GM18868 (cell line): ENCODE data around the gene DMAC1.

ENCODE experiments used
- ATAC-seq: cut with Tn5 transposase; IDR thresholded peaks from one replicate; pipeline ENCODE4 v1.9.1; 2021; ENCODE audit warnings: mild to moderate bottlenecking, moderate library complexity; ENCODE audit not compliant: unreplicated experiment

DMAC1 gene, protein sequence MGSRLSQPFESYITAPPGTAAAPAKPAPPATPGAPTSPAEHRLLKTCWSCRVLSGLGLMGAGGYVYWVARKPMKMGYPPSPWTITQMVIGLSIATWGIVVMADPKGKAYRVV

GRCh38 chr9:7799234-7799943, at the start of gene DMAC1:
Gene DMAC1 (minus strand): TSS chr9:7799778. CDS start chr9:7799734, 44 bp downstream.
- peak; percentile 90 for ATAC-seq

GRCh38 chr9:7849362-7849761, 49.8 kb upstream of the DMAC1 start:
- no peak for ATAC-seq

GRCh38 chr9:7848498-7848897, 48.9 kb upstream of the DMAC1 start:
- no peak for ATAC-seq

DNA sequence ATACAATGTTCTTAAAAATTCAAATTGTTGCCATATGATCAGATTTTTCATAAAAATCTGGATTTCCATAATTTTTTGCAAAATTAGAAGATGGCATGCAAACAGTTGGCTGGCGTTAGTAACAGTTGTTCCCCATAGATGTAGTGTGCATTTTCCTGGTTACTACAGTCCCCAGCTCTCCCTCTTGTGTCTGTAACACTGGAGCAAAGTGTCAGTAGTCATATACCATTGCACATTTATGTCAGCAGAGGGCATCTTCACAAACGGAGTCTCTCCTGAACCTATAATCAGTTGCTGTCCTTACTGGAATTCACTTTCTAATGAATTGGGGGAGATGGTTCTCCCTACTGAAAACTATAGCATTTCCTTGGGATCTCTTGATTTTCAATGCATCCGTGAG, 44.7 kb upstream of the DMAC1 start:
- peak; percentile 70 for ATAC-seq

GRCh38 chr9:7841831-7842230, 42.3 kb upstream of the DMAC1 start:
- ATAC-seq, result no peak

DNA sequence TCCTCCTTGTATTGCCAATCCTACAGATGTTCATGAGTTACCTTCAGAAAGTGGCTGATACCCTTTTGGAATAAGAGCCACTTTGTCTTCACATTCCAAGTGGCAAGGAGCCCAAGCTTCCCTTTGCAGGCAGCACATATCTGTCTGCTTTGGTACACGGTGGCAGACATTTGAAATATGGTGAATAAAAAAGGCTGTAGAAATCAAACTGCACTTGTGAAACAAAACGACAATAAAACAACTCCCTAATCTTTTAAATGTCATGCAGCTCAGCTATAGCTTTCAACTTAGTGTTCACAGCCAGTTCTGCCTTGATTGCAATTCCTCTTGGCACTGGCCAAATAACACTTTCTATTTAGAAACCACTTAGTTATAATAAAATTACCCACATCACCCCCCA, 35.0 kb upstream of the DMAC1 start:
- ATAC-seq, result no peak

DNA sequence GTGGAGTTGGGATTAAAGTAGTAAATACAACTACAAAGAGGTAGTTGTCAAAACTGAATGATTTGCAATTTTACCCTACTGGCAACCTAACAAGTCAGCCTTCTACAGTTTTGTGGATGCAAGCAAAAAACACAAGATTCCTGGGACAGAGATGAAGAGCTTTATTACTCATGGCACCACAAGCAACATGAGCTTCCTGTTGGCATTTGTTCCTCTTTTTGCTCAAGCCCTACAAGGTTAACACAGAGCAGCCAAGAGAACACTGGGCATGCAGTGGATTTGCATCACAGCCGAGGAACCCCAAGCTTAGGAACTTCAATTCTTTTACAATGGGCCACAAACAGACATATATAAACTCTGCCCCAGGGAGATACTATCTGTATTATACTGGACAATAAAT, 28.8 kb upstream of the DMAC1 start:
- ATAC-seq, result no peak

- ATAC-seq, result no peak
These were observed 28.2 kb upstream of the DMAC1 start for GRCh38 chr9:7827792-7828191.

DNA sequence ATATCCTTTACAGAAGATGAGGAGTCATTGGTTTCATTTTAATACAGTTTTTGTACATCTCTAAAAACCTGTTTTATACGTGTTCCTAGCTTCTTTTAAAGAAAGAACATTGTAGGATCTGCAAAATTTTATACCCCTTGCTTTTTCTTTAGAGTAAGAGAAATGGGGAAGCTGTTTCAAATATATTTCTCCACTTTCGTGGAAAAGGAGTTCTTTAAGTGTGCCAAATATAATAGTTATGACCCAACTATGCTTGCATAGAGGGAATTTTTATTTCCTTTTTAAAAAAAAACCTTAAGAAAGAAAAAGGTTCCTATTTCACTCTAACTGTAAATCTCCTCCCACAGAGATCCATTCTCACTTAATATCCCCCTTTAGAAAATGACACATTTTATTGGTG, 27.5 kb upstream of the DMAC1 start:
- no peak for ATAC-seq

- ATAC-seq, result no peak
These were observed 24.1 kb upstream of the DMAC1 start for GRCh38 chr9:7823651-7824050.

DNA sequence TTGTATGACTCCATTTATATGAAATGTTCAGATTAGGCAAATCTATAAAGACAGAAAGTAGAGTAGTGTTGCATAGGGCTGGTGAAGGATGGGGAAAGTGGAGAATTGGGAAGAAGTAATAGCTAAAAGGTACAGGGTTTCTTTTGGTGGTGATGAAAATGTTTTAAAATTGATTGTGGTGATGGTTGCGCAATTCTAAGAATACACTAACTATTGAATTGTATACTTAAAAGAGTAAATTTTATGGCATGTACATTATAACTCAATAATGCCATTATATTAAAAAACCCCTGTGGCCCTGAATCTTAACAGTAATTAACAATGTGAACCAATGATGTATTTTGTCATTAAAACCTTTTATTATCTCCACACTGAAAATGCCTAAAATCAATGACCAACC, 20.4 kb upstream of the DMAC1 start:
- no peak for ATAC-seq

- no peak for ATAC-seq
These were observed 16.4 kb upstream of the DMAC1 start for GRCh38 chr9:7816021-7816420.

DNA sequence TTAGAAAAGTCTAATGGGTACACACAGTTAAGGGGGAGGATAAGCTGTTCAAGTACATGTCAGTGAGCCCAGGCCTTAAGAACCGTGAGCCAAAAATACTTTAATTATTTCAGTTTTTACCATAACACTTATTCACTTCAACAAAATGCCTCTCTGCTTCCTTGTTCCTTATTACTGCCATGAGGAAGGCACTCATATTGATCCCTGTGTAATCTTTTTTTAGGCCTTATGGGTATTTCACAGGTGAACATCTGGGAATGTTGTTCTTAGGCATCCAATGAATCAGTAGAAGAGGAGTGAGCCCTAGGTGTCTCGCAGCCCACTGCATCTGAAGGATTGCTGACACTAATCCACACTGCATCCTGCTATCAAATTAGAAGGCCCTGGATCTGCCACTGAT, 13.5 kb upstream of the DMAC1 start:
- no peak for ATAC-seq

DNA sequence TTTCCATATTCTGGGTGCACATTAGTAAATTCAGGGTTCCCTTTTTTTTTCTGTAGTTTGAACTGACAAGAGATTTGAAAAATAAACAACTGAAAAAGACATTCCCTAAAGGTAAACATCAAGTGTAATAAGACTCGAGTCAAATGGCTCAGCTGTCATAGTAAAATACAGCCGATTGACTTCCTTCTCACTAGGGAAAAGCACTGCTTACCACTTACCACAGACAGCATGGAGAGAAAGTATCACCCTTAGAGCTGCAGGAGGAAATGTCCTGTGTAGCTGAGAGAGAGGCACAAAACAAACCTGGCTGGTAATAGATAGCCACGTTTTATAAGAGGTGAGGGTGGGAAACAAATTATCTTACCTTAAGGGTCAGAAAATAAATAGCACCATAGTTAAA, 12.1 kb upstream of the DMAC1 start:
- no peak for ATAC-seq

GRCh38 chr9:7802666-7803065, 3.1 kb upstream of the DMAC1 start:
- ATAC-seq, result no peak

DNA sequence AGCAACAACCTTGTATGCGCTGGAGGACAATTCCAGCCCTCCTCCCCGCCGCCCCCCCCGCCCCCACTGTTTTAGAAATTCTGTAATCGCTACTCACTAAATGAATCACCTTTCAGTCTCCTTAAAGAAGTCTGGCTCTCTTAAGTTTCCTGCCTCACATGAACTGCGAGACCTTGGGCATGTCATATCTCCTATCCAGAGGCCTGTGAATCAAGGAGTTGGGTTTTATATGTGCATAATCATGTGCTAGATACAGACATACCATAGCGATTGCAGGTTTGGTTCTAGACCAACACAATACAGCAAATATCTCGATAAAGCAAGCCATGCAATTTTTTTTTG, 337 bp upstream of the DMAC1 start:
- ATAC-seq, result peak; percentile 17

- no peak for ATAC-seq
These were observed 5.4 kb downstream of the DMAC1 start for GRCh38 chr9:7794196-7794595.

DNA sequence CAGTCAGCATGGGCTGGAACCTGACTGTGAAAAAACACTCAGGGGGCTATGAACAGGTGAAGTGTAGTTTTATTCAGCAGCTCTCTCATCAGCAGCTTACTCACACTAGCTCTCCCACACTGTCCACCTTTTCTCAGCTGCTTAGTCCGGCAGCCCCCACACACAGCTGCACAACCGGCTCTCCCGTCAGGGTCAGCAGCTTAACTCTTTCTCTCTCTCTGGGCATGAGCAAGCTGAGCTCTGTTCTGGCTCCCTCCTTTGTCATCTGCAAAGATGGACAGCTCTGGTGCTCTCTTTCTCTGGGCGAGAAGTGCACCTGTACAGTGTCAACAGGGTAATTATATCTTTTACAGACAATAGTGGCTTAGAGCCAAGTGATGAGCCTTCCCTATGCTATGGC, 8.2 kb downstream of the DMAC1 start:
- no peak for ATAC-seq

- no peak for ATAC-seq
These were observed 8.8 kb downstream of the DMAC1 start for GRCh38 chr9:7790819-7791182.

DNA sequence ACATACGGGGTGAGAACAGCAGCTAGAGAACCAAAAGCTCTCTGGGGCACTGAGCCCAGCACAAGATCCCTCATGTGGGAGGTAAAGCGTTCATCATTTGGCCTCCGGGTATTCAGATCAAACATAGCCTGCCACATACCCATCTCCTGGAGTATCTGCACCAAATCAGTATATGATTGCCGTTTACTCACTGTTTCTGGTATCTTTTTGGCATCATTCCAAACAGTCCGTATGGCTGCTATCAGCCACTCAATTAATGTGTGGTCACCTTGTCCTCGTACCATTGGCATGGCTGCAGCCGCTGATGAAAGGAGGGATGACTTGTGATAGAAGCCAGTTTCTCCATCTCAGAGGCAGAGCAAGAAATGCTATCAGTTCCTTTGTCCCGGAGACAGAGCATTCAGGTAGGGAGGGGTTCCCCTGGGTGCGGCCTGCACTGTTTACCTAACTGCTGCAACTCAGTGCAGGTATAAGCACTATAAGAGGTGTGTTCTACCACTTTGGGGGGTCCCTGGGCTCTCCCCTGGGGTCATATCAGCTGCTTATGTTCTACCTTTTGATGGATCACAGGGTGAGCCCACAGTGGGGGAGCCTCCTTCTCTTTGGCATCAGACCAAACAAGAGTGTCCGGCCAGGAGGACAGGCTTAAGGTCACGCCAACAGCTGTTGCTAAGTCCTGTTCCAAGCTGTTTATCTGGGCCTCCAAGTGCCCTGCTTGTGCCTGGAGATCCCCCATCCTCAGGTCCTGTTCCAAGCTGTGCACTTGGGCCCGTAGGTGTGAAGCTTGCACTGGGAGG, 9.4 kb downstream of the DMAC1 start:
- no peak for ATAC-seq

GRCh38 chr9:7788772-7789171, 10.8 kb downstream of the DMAC1 start:
- no peak for ATAC-seq

- no peak for ATAC-seq
These were observed 13.8 kb downstream of the DMAC1 start for GRCh38 chr9:7785813-7786212.
